Loucy (cell line): ENCODE results near the gene ST3GAL5.
A peak's percentile ranks its signal among the peaks of the same experiment; 100 is the strongest.
"Not testable (repeated sequence)": the region's sequence is repeated elsewhere in the genome, so short reads cannot be mapped to it uniquely, and the experiment has no call there.

Experiments
- H2AFZ ChIP-seq: fragments of 200-600 bp; sonication (generic); 2 replicates; pipeline ENCODE4 v1.6.0; 2016; ENCODE audit warnings: antibody characterized with exemption, mild to moderate bottlenecking, low read length, moderate library complexity
- H3F3A ChIP-seq: fragments of 200-600 bp; 2 replicates; pipeline ENCODE4 v1.6.0; 2016; ENCODE audit warnings: antibody characterized with exemption, low read depth, mild to moderate bottlenecking
- H3K27me3 ChIP-seq: fragments of 200-600 bp; sonication (generic); 2 replicates; pipeline ENCODE4 v1.6.1; 2014; ENCODE audit warnings: low read length, mild to moderate bottlenecking; ENCODE audit not compliant: insufficient read depth, poor library complexity, severe bottlenecking
- H3K36me3 ChIP-seq: fragments of 200-600 bp; sonication (generic); 2 replicates; pipeline ENCODE4 v1.6.1; 2016; ENCODE audit warnings: low read length; ENCODE audit not compliant: insufficient read depth
- H3K4me1 ChIP-seq: fragments of 200-600 bp; sonication (generic); 2 replicates; pipeline ENCODE4 v1.5.1; 2014; ENCODE audit warnings: low read length, mild to moderate bottlenecking; ENCODE audit not compliant: insufficient read depth, poor library complexity, severe bottlenecking
- H3K4me2 ChIP-seq: fragments of 200-600 bp; sonication (generic); 2 replicates; pipeline ENCODE4 v1.6.0; 2014; ENCODE audit warnings: antibody characterized with exemption, low read length, low read depth, mild to moderate bottlenecking; ENCODE audit not compliant: poor library complexity, severe bottlenecking
- H3K4me3 ChIP-seq: fragments of 200-600 bp; sonication (generic); 2 replicates; pipeline ENCODE4 v1.5.1; 2014; ENCODE audit warnings: low read length, mild to moderate bottlenecking, mixed read lengths; ENCODE audit not compliant: poor library complexity, severe bottlenecking
- H3K79me2 ChIP-seq: fragments of 200-600 bp; sonication (generic); 2 replicates; pipeline ENCODE4 v1.6.1; 2014; ENCODE audit warnings: low read length; ENCODE audit not compliant: insufficient read depth
- H3K9ac ChIP-seq: fragments of 200-600 bp; sonication (generic); 2 replicates; pipeline ENCODE4 v1.6.0; 2014; ENCODE audit warnings: mild to moderate bottlenecking, low read depth, low read length, moderate library complexity; ENCODE audit not compliant: poor library complexity, severe bottlenecking
- H3K9me2 ChIP-seq: fragments of 200-600 bp; sonication (generic); replicated peaks from 2 replicates; pipeline ENCODE4 v1.6.1; 2016; ENCODE audit warnings: low read depth, low read length, mixed read lengths
- H3K9me3 ChIP-seq: fragments of 200-600 bp; sonication (generic); 2 replicates; pipeline ENCODE4 v1.6.1; 2014; ENCODE audit warnings: mild to moderate bottlenecking, antibody characterized with exemption, low read length, low read depth; ENCODE audit not compliant: insufficient read depth
- H4K20me1 ChIP-seq: fragments of 200-600 bp; sonication (generic); 2 replicates; pipeline ENCODE4 v1.6.0; 2014; ENCODE audit warnings: antibody characterized with exemption, low read length, mild to moderate bottlenecking; ENCODE audit not compliant: insufficient read depth, poor library complexity, severe bottlenecking
- EZH2phosphoT487 ChIP-seq: fragments of 200-600 bp; IDR thresholded peaks from 2 replicates; pipeline ENCODE4 v1.6.1; 2018; ENCODE audit warnings: antibody characterized with exemption, mild to moderate bottlenecking, moderate library complexity, borderline replicate concordance
- TF ChIP-seq, protein P1 (sequence below): fragments of 200-600 bp; sonication (generic); conservative IDR thresholded peaks from 2 replicates; pipeline ENCODE4 v1.5.1; 2014; ENCODE audit warnings: mild to moderate bottlenecking, antibody characterized with exemption, low read length

The ST3GAL5 gene

GRCh38 chr2:85834466-85834865 is 54.3 kb downstream of the ST3GAL5 start:
- Histone ChIP-seq H3K4me1 (peaks cover 6% of the 10 kb centered on the region), H2AFZ (no peak overlapping the region), H3K4me2 (no peak overlapping the region), H3K79me2 (no peaks in the 10 kb centered on the region), H3K4me3 (no peak overlapping the region), H4K20me1 (no peaks in the 10 kb centered on the region), H3K9me2 (no peaks in the 10 kb centered on the region), H3K27me3 (no peaks in the 10 kb centered on the region), H3K9ac (no peak overlapping the region), H3F3A (no peaks in the 10 kb centered on the region), H3K36me3 (no peaks in the 10 kb centered on the region; the same call in 1 of the 2 replicates), H3K9me3 (no peaks in the 10 kb centered on the region)
- TF ChIP-seq, protein P1, sequence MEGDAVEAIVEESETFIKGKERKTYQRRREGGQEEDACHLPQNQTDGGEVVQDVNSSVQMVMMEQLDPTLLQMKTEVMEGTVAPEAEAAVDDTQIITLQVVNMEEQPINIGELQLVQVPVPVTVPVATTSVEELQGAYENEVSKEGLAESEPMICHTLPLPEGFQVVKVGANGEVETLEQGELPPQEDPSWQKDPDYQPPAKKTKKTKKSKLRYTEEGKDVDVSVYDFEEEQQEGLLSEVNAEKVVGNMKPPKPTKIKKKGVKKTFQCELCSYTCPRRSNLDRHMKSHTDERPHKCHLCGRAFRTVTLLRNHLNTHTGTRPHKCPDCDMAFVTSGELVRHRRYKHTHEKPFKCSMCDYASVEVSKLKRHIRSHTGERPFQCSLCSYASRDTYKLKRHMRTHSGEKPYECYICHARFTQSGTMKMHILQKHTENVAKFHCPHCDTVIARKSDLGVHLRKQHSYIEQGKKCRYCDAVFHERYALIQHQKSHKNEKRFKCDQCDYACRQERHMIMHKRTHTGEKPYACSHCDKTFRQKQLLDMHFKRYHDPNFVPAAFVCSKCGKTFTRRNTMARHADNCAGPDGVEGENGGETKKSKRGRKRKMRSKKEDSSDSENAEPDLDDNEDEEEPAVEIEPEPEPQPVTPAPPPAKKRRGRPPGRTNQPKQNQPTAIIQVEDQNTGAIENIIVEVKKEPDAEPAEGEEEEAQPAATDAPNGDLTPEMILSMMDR, result no peak
- TF ChIP-seq EZH2phosphoT487, result no peak

GRCh38 chr2:85831735-85832134 is 57.1 kb downstream of the ST3GAL5 start:
- Histone ChIP-seq H3K9me3 (no peaks in the 10 kb centered on the region), H3K4me1 (peaks cover 14% of the 10 kb centered on the region), H2AFZ (no peak overlapping the region), H4K20me1 (no peaks in the 10 kb centered on the region), H3K4me3 (no peak overlapping the region), H3K27me3 (no peaks in the 10 kb centered on the region), H3K9me2 (no peaks in the 10 kb centered on the region), H3K36me3 (no peaks in the 10 kb centered on the region), H3K79me2 (no peaks in the 10 kb centered on the region), H3F3A (no peaks in the 10 kb centered on the region), H3K4me2 (no peak overlapping the region), H3K9ac (no peak overlapping the region)
- no peak for TF ChIP-seq EZH2phosphoT487
- TF ChIP-seq, protein P1, result no peak

DNA sequence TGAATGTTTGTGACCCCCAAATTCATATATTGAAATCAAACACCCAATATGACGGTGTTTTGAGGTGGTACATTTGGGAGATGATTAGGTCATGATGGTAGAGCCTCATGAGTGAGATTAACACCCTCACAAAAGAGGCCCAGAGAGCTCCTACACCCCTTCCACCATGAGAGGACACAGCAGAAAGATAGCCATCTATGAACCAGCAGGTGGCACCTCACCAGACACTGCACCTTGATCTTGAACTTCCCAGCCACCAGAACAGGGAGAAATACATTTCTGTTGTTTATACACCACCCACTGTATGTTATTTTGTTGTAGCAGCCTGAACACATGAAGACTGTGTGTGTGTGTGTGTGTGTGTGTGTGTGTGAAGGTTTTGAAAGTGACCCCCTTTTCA is 58.1 kb downstream of the ST3GAL5 start:
- Histone ChIP-seq H3K4me1 (peaks cover 14% of the 10 kb centered on the region), H3K4me3 (no peak overlapping the region), H2AFZ (0 out of 2 replicates have a peak overlapping the region, but pooled peaks have one; percentile 18), H3F3A (no peaks in the 10 kb centered on the region), H3K36me3 (no peaks in the 10 kb centered on the region), H3K4me2 (no peak overlapping the region), H3K79me2 (no peaks in the 10 kb centered on the region), H3K9me2 (no peaks in the 10 kb centered on the region), H3K9ac (no peak overlapping the region), H3K27me3 (no peaks in the 10 kb centered on the region), H4K20me1 (no peaks in the 10 kb centered on the region), H3K9me3 (no peaks in the 10 kb centered on the region)
- TF ChIP-seq, protein P1, result peak; percentile 60
- no peak for TF ChIP-seq EZH2phosphoT487

GRCh38 chr2:85829394-85829793 is 59.4 kb downstream of the ST3GAL5 start:
- H3K4me2 ChIP-seq, result not testable (repeated sequence)

More at GRCh38 chr2:85829394-85829793, 59.4 kb downstream of the ST3GAL5 start:
- not testable (repeated sequence) for H4K20me1 ChIP-seq, H3F3A ChIP-seq, H3K36me3 ChIP-seq, H2AFZ ChIP-seq, H3K9ac ChIP-seq, H3K27me3 ChIP-seq, H3K4me3 ChIP-seq, H3K9me3 ChIP-seq, H3K9me2 ChIP-seq, H3K79me2 ChIP-seq
- H3K4me1 ChIP-seq, result peaks cover 14% of the 10 kb centered on the region
